Activated CD4-positive, alpha-beta T cell treated with anti-CD3 and anti-CD28 coated beads, Interleukin-10, Interleukin-2, amounts not matched to agents 100 ng/mL and 50 ng/mL, durations not matched to agents 16 hours and 8 hours (primary cell): ENCODE results near the gene ANKZF1.

Experiments
- DNase-seq: peaks from one replicate; pipeline ENCODE4 v3.0.0-alpha.2; 2020

The ANKZF1 gene

GRCh38 chr2:219228041-219228910 is 1.3 kb upstream of the ANKZF1 start:
- no peak for DNase-seq

- DNase-seq = no peak
Measured at GRCh38 chr2:219228911-219229304, 698 bp upstream of the ANKZF1 start.

- DNase-seq = peak; percentile 65
Measured at GRCh38 chr2:219230059-219230540, 494 bp downstream of the ANKZF1 start.

GRCh38 chr2:219234331-219234730 is 4.7 kb downstream of the ANKZF1 start:
- no peak for DNase-seq

GRCh38 chr2:219243291-219243761 is 13.7 kb downstream of the ANKZF1 start:
- DNase-seq = no peak

- DNase-seq = no peak
Measured at GRCh38 chr2:219244789-219245147, 15.2 kb downstream of the ANKZF1 start.

- peak; percentile 94 for DNase-seq
Measured at GRCh38 chr2:219245148-219245898, 15.7 kb downstream of the ANKZF1 start, which contains the start of the genes GLB1L and STK16. TSS of gene GLB1L (minus strand) at chr2:219245444. CDS start at chr2:219243573, 1,871 bp downstream. TSS of gene STK16 (plus strand) at chr2:219245479. CDS start at chr2:219246000, 521 bp downstream.

GRCh38 chr2:219245899-219246230 is 16.3 kb downstream of the ANKZF1 start:
- peak; percentile 39 for DNase-seq

- DNase-seq = no peak
Measured at GRCh38 chr2:219246559-219246958, 17.0 kb downstream of the ANKZF1 start.

GRCh38 chr2:219247678-219248642 is 18.4 kb downstream of the ANKZF1 start:
- peak; percentile 85 for DNase-seq

- DNase-seq = no peak
Measured at GRCh38 chr2:219248845-219249202, 19.2 kb downstream of the ANKZF1 start.

GRCh38 chr2:219249203-219249980 is 19.8 kb downstream of the ANKZF1 start:
- DNase-seq = peak; percentile 72

GRCh38 chr2:219250049-219250781 is 20.6 kb downstream of the ANKZF1 start:
- DNase-seq = no peak

GRCh38 chr2:219251656-219252055 is 22.1 kb downstream of the ANKZF1 start:
- DNase-seq = no peak

GRCh38 chr2:219252084-219252483 is 22.5 kb downstream of the ANKZF1 start:
- DNase-seq = peak; percentile 55

- DNase-seq = no peak
Measured at GRCh38 chr2:219252570-219252899, 22.9 kb downstream of the ANKZF1 start.

GRCh38 chr2:219252900-219253752 is 23.5 kb downstream of the ANKZF1 start, which contains the start of gene TUBA4B:
TSS of gene TUBA4B (plus strand) at chr2:219253243. CDS start at chr2:219253408, 165 bp downstream.
- DNase-seq = peak; percentile 78

- DNase-seq = peak; percentile 93
Measured at GRCh38 chr2:219253753-219254589, 24.4 kb downstream of the ANKZF1 start, which contains the start of gene TUBA4A. TSS of gene TUBA4A (minus strand) at chr2:219253918. CDS start at chr2:219253858, 60 bp downstream.
